K562 (cell line): ENCODE results near the gene NUP214. TPM values are rescaled to one million over a fixed set of nuclear protein-coding genes. Genes with fewer than 3 reads are reported as not detected.

Source experiments
- ATAC-seq: fragments of 200-7000 bp; cut with Tn5 transposase; 3 replicates; pipeline ENCODE4 v1.9.1; 2020; ENCODE audit warnings: moderate library complexity
- BruUV-seq: library from RNA; stranded (reverse); fragments of 400-500 nt; replicated peaks from 2 replicates; lab custom pipeline; 2021; lab: Mats Ljungman, UMichigan
- CTCF ChIA-PET: fragments of 300-600 bp; formaldehyde crosslinking; extraction: SDS; loops from one replicate; lab custom pipeline; 2021; ENCODE audit warnings: low intra/inter-chr PET ratio; lab: Yijun Ruan, JAX
- POLR2A ChIA-PET: fragments of 300-600, 350-650 bp; sonication (Branson Sonifier 250); formaldehyde crosslinking; extraction: SDS; loops from one replicate; lab custom pipeline; 2021; ENCODE audit warnings: antibody characterized with exemption, inconsistent platforms; lab: Yijun Ruan, JAX
- DNase-seq, 4 experiments: peaks; one replicate each; pipeline versions ENCODE4 v3.0.0 to v3.0.0-alpha.2; 2011 to 2018; ENCODE audit warnings: low spot score in 3 of 4, mixed read lengths in 3 of 4; ENCODE audit errors: extremely low read depth in 1 of 4
- FAIRE-seq: peaks from 2 replicates; lab custom pipeline; 2011; peaks lifted over from hg19 to GRCh38; lab: Jason Lieb, UNC
- H2AFZ ChIP-seq: 2 replicates; pipeline ENCODE4 v1.6.0; 2011; ENCODE audit warnings: low read depth, low read length, control low read depth, inconsistent platforms
- H3K27ac ChIP-seq: fragments of 200-600 bp; 3 replicates; pipeline ENCODE4 v1.8.0; 2011; ENCODE audit warnings: low read depth, mild to moderate bottlenecking, control low read depth, inconsistent platforms, low read length, moderate library complexity, mixed read lengths; ENCODE audit errors: extremely low read depth
- H3K27me3 ChIP-seq, 2 experiments: fragments of 300-600 bp in 1 of 2; 2 replicates in 1 of 2; 3 replicates in 1 of 2; pipeline versions ENCODE4 v1.6.0 to v1.8.0; 2011; ENCODE audit warnings: inconsistent platforms in 2 of 2, low read length in 2 of 2, mild to moderate bottlenecking in 1 of 2, mixed read lengths in 1 of 2, moderate library complexity in 1 of 2; ENCODE audit not compliant: control insufficient read depth in 2 of 2, insufficient read depth in 2 of 2
- H3K36me3 ChIP-seq: fragments of 300-600 bp; 3 replicates; pipeline ENCODE4 v1.8.0; 2011; ENCODE audit warnings: mild to moderate bottlenecking, low read length, inconsistent platforms; ENCODE audit not compliant: control insufficient read depth, insufficient read depth
- H3K4me1 ChIP-seq, 2 experiments: fragments of 200-600 bp in 1 of 2; replicated peaks in 1 of 2; 2 replicates in 1 of 2; 3 replicates in 1 of 2; pipeline versions ENCODE4 v1.5.1 to v1.8.0; 2011; ENCODE audit warnings: inconsistent platforms in 2 of 2, low read length in 2 of 2, mild to moderate bottlenecking in 1 of 2, mixed read lengths in 1 of 2, moderate library complexity in 1 of 2; ENCODE audit not compliant: control insufficient read depth in 2 of 2, insufficient read depth in 2 of 2
- H3K4me2 ChIP-seq: 2 replicates; pipeline ENCODE4 v1.6.1; 2011; ENCODE audit warnings: low read length, control low read depth, inconsistent platforms, mixed read lengths; ENCODE audit not compliant: insufficient read depth
- H3K4me3 ChIP-seq: fragments of 200-600 bp; sonication (generic), shearing (Covaris generic); 2 replicates; pipeline ENCODE4 v1.5.1; 2016; ENCODE audit warnings: control low read depth, inconsistent platforms
- H3K79me2 ChIP-seq: fragments of 200-600 bp; 3 replicates; pipeline ENCODE4 v1.8.0; 2011; ENCODE audit warnings: low read length, inconsistent platforms; ENCODE audit not compliant: control insufficient read depth, insufficient read depth
- H3K9ac ChIP-seq, 2 experiments: 2 replicates each; pipeline versions ENCODE4 v1.6.0 to v1.6.1; 2011; ENCODE audit warnings: low read depth in 2 of 2, low read length in 2 of 2, control low read depth in 1 of 2, inconsistent platforms in 1 of 2, mild to moderate bottlenecking in 1 of 2, mixed read lengths in 1 of 2; ENCODE audit not compliant: insufficient read depth in 1 of 2
- H3K9me1 ChIP-seq: one replicate; pipeline ENCODE4 v1.6.0; 2011; ENCODE audit warnings: inconsistent platforms, mild to moderate bottlenecking, low read length, moderate library complexity; ENCODE audit not compliant: control insufficient read depth, insufficient read depth
- H3K9me3 ChIP-seq: replicated peaks from 2 replicates; pipeline ENCODE4 v1.5.1; 2011; ENCODE audit warnings: low read depth, low read length, inconsistent platforms; ENCODE audit not compliant: control insufficient read depth, insufficient read depth
- H4K20me1 ChIP-seq: replicated peaks from 2 replicates; pipeline ENCODE4 v1.6.1; 2011; ENCODE audit warnings: low read length, inconsistent platforms, mixed read lengths; ENCODE audit not compliant: control insufficient read depth, insufficient read depth
- E2F1 ChIP-seq: sonication (generic); formaldehyde crosslinking; IDR thresholded peaks from 2 replicates; pipeline ENCODE4 v1.8.1; 2023; ENCODE audit warnings: mild to moderate bottlenecking, missing genetic modification reagents, moderate library complexity
- JUN ChIP-seq, 2 experiments: sonication (generic) in 1 of 2; formaldehyde crosslinking in 1 of 2; IDR thresholded peaks; 2 replicates each; pipeline versions ENCODE4 v1.6.1 to v1.8.0; 2012 to 2022; ENCODE audit warnings: borderline replicate concordance in 2 of 2, mild to moderate bottlenecking in 2 of 2, improper control_type of control experiment in 1 of 2, low read depth in 1 of 2, low read length in 1 of 2, missing genetic modification reagents in 1 of 2
- KAT8 ChIP-seq: fragments of 450-650 bp; IDR thresholded peaks from 2 replicates; pipeline ENCODE4 v1.6.1; 2016; ENCODE audit warnings: low read depth, mild to moderate bottlenecking
- KDM1A ChIP-seq, 2 experiments: fragments of 450-650 bp; IDR thresholded peaks; 2 replicates each; pipeline ENCODE4 v1.6.1; 2016; ENCODE audit warnings: mild to moderate bottlenecking in 2 of 2
- KLF13 ChIP-seq: fragments of 450-650 bp; IDR thresholded peaks from 2 replicates; pipeline ENCODE4 v1.6.1; 2016; ENCODE audit warnings: missing genetic modification characterization, low read depth, mild to moderate bottlenecking, missing compliant biosample characterization, moderate library complexity, borderline replicate concordance
- PCBP2 ChIP-seq: fragments of 200-400 bp; formaldehyde crosslinking; IDR thresholded peaks from 2 replicates; pipeline ENCODE4 v1.6.1; 2018; ENCODE audit warnings: low read length, low read depth, mild to moderate bottlenecking, moderate library complexity; ENCODE audit not compliant: poor library complexity, severe bottlenecking
- PTRF ChIP-seq: fragments of 450-650 bp; IDR thresholded peaks from 2 replicates; pipeline ENCODE4 v1.6.1; 2016; ENCODE audit warnings: mild to moderate bottlenecking, missing genetic modification characterization, missing compliant biosample characterization
- SMAD4 ChIP-seq: fragments of 250-450 bp; sonication (Bioruptor Pico); conservative IDR thresholded peaks from 2 replicates; pipeline ENCODE4 v1.8.0; 2021; ENCODE audit warnings: inconsistent platforms, mild to moderate bottlenecking, moderate library complexity
- U2AF2 ChIP-seq: fragments of 200-400 bp; formaldehyde crosslinking; optimal IDR thresholded peaks from 2 replicates; pipeline ENCODE3; 2017; ENCODE audit warnings: low read depth, mild to moderate bottlenecking, low read length
- XRCC5 ChIP-seq: fragments of 200-400 bp; formaldehyde crosslinking; IDR thresholded peaks from 2 replicates; pipeline ENCODE4 v1.6.1; 2017; ENCODE audit warnings: low read depth, mild to moderate bottlenecking, low read length
- ZNF324 ChIP-seq: fragments of 250-450 bp; sonication (Bioruptor Pico); IDR thresholded peaks from 2 replicates; pipeline ENCODE4 v1.4.0; 2020; ENCODE audit warnings: mild to moderate bottlenecking
- ZNF696 ChIP-seq: fragments of 250-450 bp; sonication (Bioruptor Pico); conservative IDR thresholded peaks from 2 replicates; pipeline ENCODE4 v1.4.0; 2020; ENCODE audit warnings: mild to moderate bottlenecking, moderate library complexity
- WGBS: fragments of 100-300 bp; shearing (Covaris generic); methylation state at CpG from one replicate; pipeline ENCODE4 v1.1.6; 2016; ENCODE audit warnings: low coverage, mixed read lengths; ENCODE audit not compliant: insufficient coverage; ENCODE audit errors: missing lambda C conversion rate; 5-methylcytosine and 5-hydroxymethylcytosine counted together
- in situ Hi-C: fragments of 300-500 bp; cut with MboI; formaldehyde crosslinking; loops from 4 replicates; pipeline ENCODE4 v1.15.0; 2018; ENCODE audit warnings: inconsistent platforms, mixed read lengths
- intact Hi-C: fragments of 100-400 bp; cut with micrococcal nuclease; formaldehyde crosslinking; loops from 2 replicates; pipeline ENCODE4 v1.14.2; 2022
- polyA plus RNA-seq, 8 experiments: library from polyadenylated mRNA; depleted of rRNA in 4 of 8; stranded (reverse) in 5 of 8; unstranded in 3 of 8; fragments of >200 nt; fragmentation: Nextera tagmentation in 2 of 8; fragmentation: Illumina TruSeq in 1 of 8; extraction: Ambion mirVana in 2 of 8; extraction: Trizol in 1 of 8; gene quantifications; 2 replicates each; pipeline versions ENCODE4 v1.2.1 to v1.2.3, GENCODE V29; 2011 to 2014; ENCODE audit warnings: inconsistent platforms in 1 of 8, missing spikeins in 1 of 8
- total RNA-seq, 7 experiments: library from RNA; depleted of rRNA in 6 of 7; stranded (reverse); fragments of >200 nt in 6 of 7; fragmentation: Illumina TruSeq in 2 of 7; extraction: Trizol in 2 of 7; gene quantifications; 2 replicates each; pipeline versions ENCODE4 v1.2.1 to v1.2.3, GENCODE V29; 2011 to 2021; ENCODE audit warnings: low replicate concordance in 1 of 7

Gene NUP214
- total and polyA plus RNA-seq, 9 of the 15 experiments (the other 6 are each of a cell fraction or from before 2014, with no cell fraction given) = 56.9 to 332 (median 97.1) TPM

GRCh38 chr9:131276094-131276888 is 150.9 kb downstream of the NUP214 start, which contains the start of gene FAM78A:
FAM78A (minus strand) TSS chr9:131276510; CDS start chr9:131276179, 331 bp downstream.
- Histone ChIP-seq H3K4me2 (peak within 1 kb of the TSS; percentile 95), H3K27me3 (0 out of 5 replicates have a peak, but pooled peaks cover 0 to 2% of the 10 kb centered on the region in 2 experiments), H3K9me3 (no peaks in the 10 kb centered on the region), H3K4me3 (peak within 1 kb of the TSS; percentile 65), H3K79me2 (peaks cover 60% of the 10 kb centered on the region), H3K27ac (peak within 1 kb of the TSS; percentile 75), H2AFZ (peak within 1 kb of the TSS; percentile 90), H3K9ac (peak within 1 kb of the TSS; percentile 83 to 93), H3K4me1 (peaks cover 45 to 80% of the 10 kb centered on the region in 2 experiments), H3K9me1 (peaks cover 11% of the 10 kb centered on the region), H3K36me3 (peaks cover 21% of the 10 kb centered on the region; the same call in 2 of the 3 replicates), H4K20me1 (no peaks in the 10 kb centered on the region)
- ATAC-seq (peak; percentile 1), DNase-seq (peak in 2 of 4 experiments; percentile 90 to 91), FAIRE-seq (no peak)
- 17% methylated on average over 76 of the region's 76 CpGs for WGBS
- in situ Hi-C loops = no loop called here
- ChIA-PET CTCF (interaction anchor here (0.6 to 1.5 kb wide), 2 partner anchors 98 to 218 kb away, joined by 3 to 4 read pairs; no protein-coding TSS in a partner anchor), POLR2A (interaction anchor here (0.7 to 14.6 kb wide), 9 partner anchors 9 to 151 kb away, joined by 3 to 338 read pairs (median 5); partner anchors contain the start of gene NUP214)
- intact Hi-C loops = loop anchor here (5.0 kb wide), 1 partner anchor 164 kb away; no protein-coding TSS in a partner anchor
- TSS peak; percentile 38 for BruUV-seq
- TF ChIP-seq XRCC5 (no peak), SMAD4 (CRISPR knock-in tag) (no peak), KAT8 (no peak), KDM1A (IDR thresholded peaks at IDR 0.05) (no peak), ZNF696 (CRISPR knock-in tag) (no peak), U2AF2 (no peak), PCBP2 (no peak), KLF13 (tag) (no peak), JUN (IDR thresholded peaks at IDR 0.05; ENCODE audit: borderline replicate concordance, low read depth, low read length) (peak; percentile 47; the same call in 1 of the 2 replicates), JUN (CRISPR knock-in tag; IDR thresholded peaks at IDR 0.05; ENCODE audit: borderline replicate concordance) (no peak), E2F1 (CRISPR knock-in tag) (peak; percentile 85), PTRF (tag) (no peak), ZNF324 (no peak)
